Endothelial cell of umbilical vein (primary cell): ENCODE data around the gene PANK3. TPM values are rescaled to one million over a fixed set of nuclear protein-coding genes. Genes with fewer than 3 reads are reported as not detected.
"Not testable (repeated sequence)": the region's sequence is repeated elsewhere in the genome, so short reads cannot be mapped to it uniquely, and the experiment has no call there.

ENCODE experiments used
- BruUV-seq: library from RNA; stranded (reverse); fragments of 400-500 nt; replicated peaks from 2 replicates; lab custom pipeline; 2021; lab: Mats Ljungman, UMichigan
- CTCF ChIA-PET: fragments of 300-600, 350-600 bp; sonication (Branson Sonifier 250); formaldehyde crosslinking; loops from one replicate; lab custom pipeline; 2021; ENCODE audit warnings: antibody characterized with exemption, inconsistent platforms; lab: Charles Lee
- POLR2A ChIA-PET: fragments of 300-600, 350-600 bp; sonication (Branson Sonifier 250); formaldehyde crosslinking; loops from one replicate; lab custom pipeline; 2021; ENCODE audit warnings: antibody characterized with exemption, inconsistent platforms; lab: Charles Lee
- DNase-seq: peaks from one replicate; pipeline ENCODE4 v3.0.0-alpha.2; 2011; ENCODE audit warnings: low read depth, low spot score
- FAIRE-seq: peaks from 2 replicates; lab custom pipeline; 2011; peaks lifted over from hg19 to GRCh38; lab: Jason Lieb, UNC
- H2AFZ ChIP-seq: 2 replicates; pipeline ENCODE4 v1.6.0; 2012; ENCODE audit warnings: low read depth, low read length, control low read depth, inconsistent platforms
- H3K27ac ChIP-seq: 2 replicates; pipeline ENCODE4 v1.5.1; 2011; ENCODE audit warnings: low read depth, mild to moderate bottlenecking, control low read depth, low read length, moderate library complexity; ENCODE audit not compliant: insufficient read depth
- H3K27me3 ChIP-seq, 2 experiments: 2 replicates each; pipeline versions ENCODE4 v1.6.0 to v1.6.1; 2011; ENCODE audit warnings: low read length in 2 of 2, mixed read lengths in 1 of 2; ENCODE audit not compliant: control insufficient read depth in 2 of 2, insufficient read depth in 2 of 2
- H3K36me3 ChIP-seq, 2 experiments: 2 replicates in 1 of 2; 3 replicates in 1 of 2; pipeline ENCODE4 v1.5.1; 2011; ENCODE audit warnings: low read length in 2 of 2, mild to moderate bottlenecking in 1 of 2, moderate library complexity in 1 of 2; ENCODE audit not compliant: control insufficient read depth in 2 of 2, insufficient read depth in 2 of 2; ENCODE audit errors: extremely low read depth in 1 of 2
- H3K4me1 ChIP-seq: 3 replicates; pipeline ENCODE4 v1.5.1; 2011; ENCODE audit warnings: mild to moderate bottlenecking, low read length; ENCODE audit not compliant: control insufficient read depth, insufficient read depth; ENCODE audit errors: extremely low read depth
- H3K4me2 ChIP-seq: 2 replicates; pipeline ENCODE4 v1.6.1; 2011; ENCODE audit warnings: low read length, control low read depth, mixed read lengths; ENCODE audit not compliant: insufficient read depth
- H3K4me3 ChIP-seq, 3 experiments: fragments of 200-600 bp in 1 of 3; sonication (generic), shearing (Covaris generic) in 1 of 3; replicated peaks in 1 of 3; 2 replicates each; pipeline ENCODE4 v1.5.1; 2011 to 2016; ENCODE audit warnings: control low read depth in 3 of 3, low read length in 3 of 3, mild to moderate bottlenecking in 2 of 3, inconsistent platforms in 1 of 3, low read depth in 1 of 3, moderate library complexity in 1 of 3; ENCODE audit not compliant: insufficient read depth in 1 of 3
- H3K79me2 ChIP-seq: 2 replicates; pipeline ENCODE4 v1.6.0; 2012; ENCODE audit warnings: low read length, inconsistent platforms; ENCODE audit not compliant: control insufficient read depth, insufficient read depth
- H3K9ac ChIP-seq: replicated peaks from 2 replicates; pipeline ENCODE3; 2011; ENCODE audit warnings: low read length, control low read depth; ENCODE audit not compliant: insufficient read depth; ENCODE audit errors: extremely low read depth
- H3K9me1 ChIP-seq: replicated peaks from 3 replicates; pipeline ENCODE4 v1.6.0; 2011; ENCODE audit warnings: mild to moderate bottlenecking, low read length; ENCODE audit not compliant: control insufficient read depth, insufficient read depth; ENCODE audit errors: extremely low read depth
- H3K9me3 ChIP-seq: replicated peaks from 2 replicates; pipeline ENCODE4 v1.5.1; 2012; ENCODE audit warnings: low read length, inconsistent platforms; ENCODE audit not compliant: control insufficient read depth, insufficient read depth
- H4K20me1 ChIP-seq: replicated peaks from 2 replicates; pipeline ENCODE3; 2011; ENCODE audit warnings: mild to moderate bottlenecking, low read length; ENCODE audit not compliant: control insufficient read depth, insufficient read depth; ENCODE audit errors: extremely low read depth
- POLR2A ChIP-seq: IDR thresholded peaks from 2 replicates; pipeline ENCODE4 v1.6.1; 2012; ENCODE audit warnings: low read depth, mild to moderate bottlenecking, control low read depth, low read length
- dilution Hi-C: fragments of 300-500 bp; cut with MboI; formaldehyde crosslinking; loops from one replicate; pipeline ENCODE4 v1.15.0; 2019; ENCODE audit warnings: low sequenced_read_pairs; ENCODE audit not compliant: extremely low pct_ligation_motif_present
- intact Hi-C: fragments of 100-400 bp; cut with micrococcal nuclease; formaldehyde crosslinking; loops from one replicate; pipeline ENCODE4 v1.10.0; 2022
- polyA plus RNA-seq, 4 experiments: library from polyadenylated mRNA; depleted of rRNA in 3 of 4; stranded (reverse) in 3 of 4; unstranded in 1 of 4; fragments of >200 nt; gene quantifications; 2 replicates each; pipeline versions ENCODE4 v1.2.1 to v1.2.3, GENCODE V29; 2011 to 2012; ENCODE audit warnings: missing spikeins in 1 of 4
- total RNA-seq: library from RNA; stranded (reverse); gene quantifications from 2 replicates; pipeline ENCODE4 v1.2.3, GENCODE V29; 2021

Gene PANK3
- total and polyA plus RNA-seq, 2 donors (not counting 3 experiments of a cell fraction or from before 2014, with no cell fraction given): 8.1 to 78.8 TPM

DNA sequence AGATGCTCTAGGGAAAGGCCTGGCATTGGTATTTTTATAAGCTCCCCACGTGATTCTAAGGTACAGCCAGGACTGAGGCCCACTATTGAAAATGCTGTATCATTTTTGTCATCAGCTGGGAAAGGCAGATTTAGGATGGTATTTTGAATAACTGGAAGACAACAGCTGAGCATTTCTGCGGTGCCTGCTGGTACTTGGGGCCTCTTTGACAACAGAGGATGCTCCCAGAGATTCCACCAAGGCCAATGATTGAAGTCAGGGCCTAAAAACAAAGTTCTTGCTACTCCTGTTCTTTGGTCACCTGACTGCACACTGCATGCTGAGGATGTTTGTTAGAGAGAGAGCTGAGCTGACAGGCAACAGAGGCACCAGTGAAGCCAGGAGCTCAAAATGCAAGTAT is 42.0 kb downstream of the PANK3 start:
- H4K20me1 ChIP-seq: no peaks in the 10 kb centered on the region
- H3K4me3 ChIP-seq: no peak overlapping the region
- no TSS peak for BruUV-seq
- FAIRE-seq (no peak), DNase-seq (no peak)
- H3K4me2 ChIP-seq: no peak overlapping the region
- intact Hi-C loops: no loop called here
- H3K36me3 ChIP-seq: no peaks in the 10 kb centered on the region
- ChIA-PET CTCF (no interaction called here), POLR2A (no interaction called here)
- no peaks in the 10 kb centered on the region for H3K9me1 ChIP-seq
- dilution Hi-C loops: no loop called here
- no peaks in the 10 kb centered on the region for H3K9me3 ChIP-seq
- H3K9ac ChIP-seq: no peak overlapping the region
- no peaks in the 10 kb centered on the region for H3K4me1 ChIP-seq
- H2AFZ ChIP-seq: no peak overlapping the region
- TF ChIP-seq POLR2A: no peak
- H3K79me2 ChIP-seq: no peaks in the 10 kb centered on the region
- H3K27ac ChIP-seq: no peak overlapping the region
- H3K27me3 ChIP-seq: peaks cover 0 to 5% of the 10 kb centered on the region in 2 experiments

DNA sequence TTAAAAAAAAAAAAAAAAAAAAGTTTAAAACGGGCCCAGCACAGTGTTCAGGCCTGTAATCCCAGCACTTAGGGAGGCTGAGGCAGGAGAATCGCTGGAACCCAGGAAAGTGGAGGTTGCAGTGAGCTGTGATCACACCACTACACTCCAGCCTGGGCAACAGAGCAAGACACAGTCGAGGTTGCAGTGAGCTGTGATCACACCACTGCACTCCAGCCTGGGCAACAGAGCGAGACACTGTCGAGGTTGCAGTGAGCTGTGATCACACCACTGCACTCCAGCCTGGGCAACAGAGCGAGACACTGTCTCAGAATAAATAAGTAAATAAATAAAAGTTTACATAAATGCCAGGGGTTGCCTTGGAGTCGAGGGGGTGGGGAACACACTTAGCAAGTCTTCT is 44.8 kb downstream of the PANK3 start:
- H3K9me1 ChIP-seq, H3K4me3 ChIP-seq, intact Hi-C loops, H4K20me1 ChIP-seq, CTCF ChIA-PET, DNase-seq, dilution Hi-C loops, BruUV-seq, H3K27ac ChIP-seq, H3K79me2 ChIP-seq, H3K9ac ChIP-seq, POLR2A ChIA-PET, H3K4me2 ChIP-seq, H3K36me3 ChIP-seq, FAIRE-seq, H3K4me1 ChIP-seq, H3K9me3 ChIP-seq, H2AFZ ChIP-seq: not testable (repeated sequence)
- peaks cover 12 to 24% of the 10 kb centered on the region in 2 experiments for H3K27me3 ChIP-seq
